Bladder microvascular endothelial cell (primary cell): Measurements from ENCODE around the gene RTL10. TPM values are rescaled to one million over a fixed set of nuclear protein-coding genes. Genes with fewer than 3 reads are reported as not detected.

ENCODE experiments used
- total RNA-seq: library from RNA; depleted of rRNA; stranded (reverse); fragments of >200 nt; gene quantifications from 2 replicates; pipeline ENCODE4 v1.2.3, GENCODE V29; 2014

The RTL10 gene
- 19.6 and 62.2 TPM in 2 replicates for total RNA-seq

GRCh38 chr22:19854778-19855503 lies at the start of gene RTL10, which contains the start of gene GNB1L:
TSS of gene RTL10 (minus strand) at chr22:19854874. CDS start at chr22:19852261, 2,613 bp downstream.
TSS of gene GNB1L (minus strand) at chr22:19854874. CDS start at chr22:19821355, 33,519 bp downstream.

Other genes starting within 250 kb of the RTL10 start
- gene SEPTIN5, start 140.4 kb downstream of the RTL10 start, total RNA-seq = 5.0 and 82.0 TPM in 2 replicates
- 0.65 and 3.3 TPM in 2 replicates for gene GP1BB, start 131.3 kb downstream of the RTL10 start, total RNA-seq
- gene TBX1, start 94.1 kb downstream of the RTL10 start, total RNA-seq = 0.81 and 98.6 TPM in 2 replicates
- 8.5 and 8.7 TPM in 2 replicates for gene GNB1L, start within 50 bp of the RTL10 start, total RNA-seq
- 259 and 533 TPM in 2 replicates for gene COMT, start 86.9 kb upstream of the RTL10 start, total RNA-seq
- 70.9 and 110 TPM in 2 replicates for gene TXNRD2, start 86.9 kb upstream of the RTL10 start, total RNA-seq
- gene ARVCF, start 161.9 kb upstream of the RTL10 start, total RNA-seq = 78.0 and 187 TPM in 2 replicates
- 50.7 and 75.1 TPM in 2 replicates for gene TANGO2, start 166.2 kb upstream of the RTL10 start, total RNA-seq
- gene DGCR8, start 225.4 kb upstream of the RTL10 start, total RNA-seq = 23.8 and 51.7 TPM in 2 replicates